Activated T-cell treated with anti-CD3 and anti-CD28 coated beads, Interleukin-2, amount 50 U/mL, for 4 hours (primary cell): ENCODE results near the gene HJV. TPM values are rescaled to one million over a fixed set of nuclear protein-coding genes. Genes with fewer than 3 reads are reported as not detected.
"Not testable (repeated sequence)": the region's sequence is repeated elsewhere in the genome, so short reads cannot be mapped to it uniquely, and the experiment has no call there.

Source experiments
- ATAC-seq, 2 donors: fragments of 200-7000 bp; cut with Tn5 transposase; one replicate each; pipeline ENCODE4 v1.10.0; 2021
- DNase-seq: peaks from one replicate; pipeline ENCODE4 v3.0.0-alpha.2; 2020
- H3K27me3 Mint-ChIP-seq: one replicate; pipeline ENCODE4 v1.8.0; 2021; ENCODE audit warnings: low read depth, mixed read lengths
- H3K36me3 Mint-ChIP-seq: one replicate; pipeline ENCODE4 v1.8.0; 2022; ENCODE audit warnings: mixed read lengths; ENCODE audit not compliant: insufficient read depth
- H3K4me1 Mint-ChIP-seq: one replicate; pipeline ENCODE4 v1.8.0; 2021; ENCODE audit warnings: low read depth, mixed read lengths
- H3K4me3 Mint-ChIP-seq: one replicate; pipeline ENCODE4 v1.8.0; 2021; ENCODE audit warnings: mild to moderate bottlenecking, moderate library complexity, mixed read lengths
- H3K9me3 Mint-ChIP-seq: one replicate; pipeline ENCODE4 v1.8.0; 2021; ENCODE audit warnings: mixed read lengths
- total RNA-seq, 3 donors: library from RNA; stranded (reverse); gene quantifications; one replicate each; pipeline ENCODE4 v1.2.1, GENCODE V29; 2021

Gene HJV, protein sequence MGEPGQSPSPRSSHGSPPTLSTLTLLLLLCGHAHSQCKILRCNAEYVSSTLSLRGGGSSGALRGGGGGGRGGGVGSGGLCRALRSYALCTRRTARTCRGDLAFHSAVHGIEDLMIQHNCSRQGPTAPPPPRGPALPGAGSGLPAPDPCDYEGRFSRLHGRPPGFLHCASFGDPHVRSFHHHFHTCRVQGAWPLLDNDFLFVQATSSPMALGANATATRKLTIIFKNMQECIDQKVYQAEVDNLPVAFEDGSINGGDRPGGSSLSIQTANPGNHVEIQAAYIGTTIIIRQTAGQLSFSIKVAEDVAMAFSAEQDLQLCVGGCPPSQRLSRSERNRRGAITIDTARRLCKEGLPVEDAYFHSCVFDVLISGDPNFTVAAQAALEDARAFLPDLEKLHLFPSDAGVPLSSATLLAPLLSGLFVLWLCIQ
- not detected for total RNA-seq

DNA sequence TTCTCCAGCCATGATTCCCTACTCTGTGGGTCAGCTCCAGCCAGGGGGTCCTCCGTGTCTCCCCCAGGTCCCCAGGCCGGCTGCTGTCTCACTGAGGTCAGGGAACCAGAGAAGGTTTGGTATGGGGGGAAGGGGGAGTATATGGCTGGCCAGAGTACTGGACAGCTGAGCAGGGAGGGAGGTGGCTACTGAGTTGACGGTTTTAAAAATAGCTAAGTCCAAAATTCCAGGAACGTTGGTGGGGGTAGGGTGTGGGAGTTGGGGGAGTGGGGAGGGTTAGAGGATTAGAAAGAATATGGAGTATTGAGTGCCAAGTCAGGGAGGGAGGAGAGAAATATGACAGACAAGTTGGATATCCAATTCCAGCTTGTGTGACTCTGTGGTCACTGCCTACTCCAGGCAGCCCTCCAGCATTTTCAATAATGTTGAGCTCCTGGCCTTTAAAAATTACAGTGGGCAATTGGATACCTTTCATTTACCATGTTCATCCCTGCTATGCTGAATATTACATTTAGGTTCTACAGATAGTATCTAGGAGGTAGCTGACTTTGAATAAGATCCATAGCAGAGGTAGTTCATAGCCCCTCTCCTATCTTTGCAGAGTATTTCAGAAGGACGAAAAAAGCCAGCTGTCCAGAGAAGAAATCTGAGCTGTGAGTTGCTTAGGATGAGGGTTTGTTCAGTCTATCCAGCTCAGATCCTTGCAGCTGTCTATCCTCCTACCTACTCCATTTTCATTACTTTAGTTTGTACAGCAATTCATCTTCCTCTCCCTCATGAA is at the start of gene HJV:
TSS of gene HJV (minus strand) at position 114 of the 781 bp plus-strand sequence. CDS start 1,504 bp downstream, outside the sequence.
- no peaks in the 10 kb centered on the region for H3K9me3 Mint-ChIP-seq
- H3K4me1 Mint-ChIP-seq = peaks cover 8% of the 10 kb centered on the region
- no peaks in the 10 kb centered on the region for H3K36me3 Mint-ChIP-seq
- no peak within 1 kb of the TSS for H3K4me3 Mint-ChIP-seq
- ATAC-seq = no peak
- peaks cover 45% of the 10 kb centered on the region for H3K27me3 Mint-ChIP-seq
- DNase-seq = no peak

DNA sequence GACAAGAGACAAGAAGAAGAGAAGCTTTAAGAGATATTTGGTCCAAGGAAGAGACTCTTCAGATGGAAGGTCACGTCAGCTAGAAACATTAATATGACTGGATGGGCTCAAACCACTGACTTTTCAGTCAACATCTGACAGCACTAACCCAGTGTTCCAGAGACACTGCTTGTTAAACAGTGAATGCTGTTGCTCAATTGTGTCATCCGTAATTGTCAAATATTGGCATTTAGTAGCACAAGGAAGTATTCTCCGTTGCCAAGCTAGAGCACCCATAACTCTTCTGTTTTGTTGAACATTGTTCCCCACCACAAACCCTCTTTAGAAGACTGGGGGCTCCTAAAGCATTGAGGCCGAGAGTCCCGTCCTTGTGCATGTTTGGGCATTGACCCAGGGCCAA is 37.6 kb upstream of the HJV start:
- not testable (repeated sequence) for DNase-seq, H3K4me3 Mint-ChIP-seq, H3K9me3 Mint-ChIP-seq, ATAC-seq, H3K36me3 Mint-ChIP-seq, H3K27me3 Mint-ChIP-seq, H3K4me1 Mint-ChIP-seq

DNA sequence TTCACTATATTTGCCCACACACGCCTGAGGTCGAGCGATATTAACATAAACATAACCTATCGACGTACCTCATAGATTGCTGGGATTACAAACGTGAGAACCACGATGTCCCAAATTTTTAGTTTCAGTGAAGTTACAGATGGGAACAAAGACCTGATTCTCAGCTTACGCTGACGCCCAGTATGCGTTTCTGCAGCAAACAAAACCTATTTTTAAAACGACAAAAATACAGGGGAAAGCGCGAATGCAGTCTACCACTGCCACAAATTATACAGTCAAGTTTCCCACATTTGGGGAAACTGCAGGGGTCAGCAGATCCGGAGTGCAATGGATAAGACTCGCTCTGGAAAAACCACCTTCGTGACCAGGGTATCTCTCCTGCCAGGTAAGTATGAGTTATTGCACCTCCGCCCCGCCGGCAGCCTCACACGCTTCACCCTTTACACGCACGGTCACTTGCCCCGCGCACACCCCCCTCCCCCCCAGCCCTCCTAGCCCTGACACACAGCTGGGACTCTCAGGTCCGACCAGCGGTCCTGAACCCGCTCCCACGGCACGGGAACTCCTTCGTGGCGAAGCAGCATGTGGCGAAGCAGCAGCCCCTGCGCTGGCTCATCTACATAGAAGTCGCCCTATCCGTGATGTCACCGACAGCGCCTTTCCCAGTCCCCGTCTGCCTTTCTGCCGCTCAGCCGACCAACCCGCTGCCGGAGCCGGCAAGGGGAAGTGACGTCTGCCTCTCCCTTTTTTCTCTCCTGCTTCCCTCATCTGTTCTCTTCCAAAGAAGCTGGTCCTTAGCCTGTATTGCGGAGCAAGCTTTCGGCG is 30.5 kb upstream of the HJV start:
- DNase-seq (peak; percentile 61), ATAC-seq (peak; percentile 87 to 92)
- H3K4me1 Mint-ChIP-seq = peaks cover 17% of the 10 kb centered on the region
- H3K27me3 Mint-ChIP-seq, H3K9me3 Mint-ChIP-seq, H3K36me3 Mint-ChIP-seq: not testable (repeated sequence)
- H3K4me3 Mint-ChIP-seq = peak overlapping the region; percentile 81

DNA sequence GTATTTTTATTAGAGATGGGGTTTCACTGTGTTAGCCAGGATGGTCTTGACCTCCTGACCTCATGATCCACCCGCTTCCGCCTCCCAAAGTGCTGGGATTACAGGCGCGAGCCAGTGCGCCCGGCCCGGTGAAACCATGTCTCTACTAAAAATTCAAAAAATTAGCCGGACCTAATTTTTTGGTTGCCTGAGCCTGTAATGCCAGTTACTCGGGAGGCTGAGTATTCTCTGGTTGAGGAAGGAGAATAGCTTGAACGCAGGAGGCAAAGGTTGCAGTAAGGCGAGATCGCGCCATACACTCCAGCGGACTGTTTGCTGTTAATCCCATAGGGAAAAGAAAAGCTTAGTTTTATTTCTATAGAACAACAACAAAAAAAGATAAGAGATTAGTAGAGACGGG is 29.9 kb upstream of the HJV start:
- no peaks in the 10 kb centered on the region for H3K9me3 Mint-ChIP-seq
- peaks cover 17% of the 10 kb centered on the region for H3K4me1 Mint-ChIP-seq
- peak overlapping the region; percentile 81 for H3K4me3 Mint-ChIP-seq
- no peak for DNase-seq
- no peaks in the 10 kb centered on the region for H3K27me3 Mint-ChIP-seq
- H3K36me3 Mint-ChIP-seq = no peaks in the 10 kb centered on the region
- no peak for ATAC-seq

DNA sequence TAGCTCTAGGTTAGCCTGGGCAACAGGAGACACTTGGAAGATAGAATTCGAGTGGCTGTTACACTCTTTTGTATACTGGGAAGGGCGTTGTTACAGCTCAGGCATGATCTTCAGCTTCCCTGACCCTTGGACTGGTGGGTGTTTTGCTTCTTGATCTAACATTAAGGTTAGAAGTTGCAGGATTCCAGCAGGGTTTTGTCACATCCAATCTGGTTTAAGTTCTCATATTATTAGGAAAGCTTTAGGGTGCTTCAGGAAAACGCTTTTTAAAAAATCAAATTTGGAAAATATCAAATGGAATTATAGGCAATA is 29.1 kb upstream of the HJV start:
- not testable (repeated sequence) for DNase-seq, H3K36me3 Mint-ChIP-seq, ATAC-seq, H3K4me3 Mint-ChIP-seq, H3K9me3 Mint-ChIP-seq, H3K27me3 Mint-ChIP-seq
- H3K4me1 Mint-ChIP-seq = peaks cover 17% of the 10 kb centered on the region

DNA sequence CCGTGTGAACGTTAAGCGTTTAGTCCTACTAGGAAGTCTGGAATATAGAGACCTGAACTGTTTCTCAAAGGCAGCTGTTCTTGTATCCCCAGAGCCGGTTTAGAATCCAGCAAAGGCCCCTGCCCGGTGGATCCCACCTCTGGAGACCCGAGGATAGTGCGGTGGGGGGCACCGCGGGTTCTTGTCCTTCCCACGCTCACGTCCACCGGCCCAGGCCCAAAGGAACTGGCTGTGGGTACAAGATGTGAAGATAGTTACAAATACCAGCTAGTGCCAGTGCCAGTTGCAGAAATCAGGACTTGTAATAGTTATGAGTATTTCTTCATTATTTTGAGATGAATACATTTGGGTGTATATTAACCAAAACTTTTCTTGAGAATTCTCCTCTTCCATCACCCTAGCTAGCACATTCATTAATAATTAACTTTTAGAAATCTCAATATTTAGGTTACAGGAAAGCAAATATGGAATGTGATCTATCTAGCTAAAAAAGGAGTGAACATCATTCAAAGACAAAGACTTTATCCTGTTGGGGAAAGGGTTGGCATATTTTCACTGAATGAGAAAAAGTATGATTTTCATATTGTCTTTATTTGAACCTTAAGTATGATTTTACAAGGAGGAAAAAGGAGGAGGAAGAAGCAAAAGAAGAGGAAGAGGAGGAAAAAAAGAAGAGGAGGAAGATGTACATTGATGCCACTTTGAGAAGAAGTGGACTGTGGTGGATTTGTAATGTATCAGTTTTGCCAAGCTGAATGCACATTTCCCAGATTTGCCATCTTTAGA is 28.5 kb upstream of the HJV start:
- H3K27me3 Mint-ChIP-seq, ATAC-seq, H3K9me3 Mint-ChIP-seq, H3K36me3 Mint-ChIP-seq, H3K4me3 Mint-ChIP-seq, DNase-seq: not testable (repeated sequence)
- H3K4me1 Mint-ChIP-seq = peaks cover 17% of the 10 kb centered on the region

DNA sequence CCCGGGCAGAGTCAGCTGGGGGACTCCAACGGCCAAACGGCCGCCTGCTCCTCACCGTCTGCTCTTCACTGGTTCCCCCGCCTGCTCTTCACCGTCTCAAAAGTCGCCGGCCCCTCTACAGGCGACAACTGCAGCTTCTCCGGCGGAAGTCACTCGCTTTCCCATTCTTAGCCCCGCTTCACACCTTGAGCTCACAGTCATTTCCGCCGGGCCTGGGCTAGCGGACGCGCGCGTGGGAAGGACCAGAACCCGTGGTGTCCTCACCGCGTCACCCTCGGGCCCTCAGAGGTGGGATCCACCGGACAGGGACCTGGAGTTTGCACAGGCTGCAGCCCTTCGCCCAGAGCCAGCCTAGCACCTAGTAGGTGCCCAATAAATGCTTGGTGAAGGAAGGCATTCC is 27.9 kb upstream of the HJV start:
- H3K4me1 Mint-ChIP-seq = peaks cover 17% of the 10 kb centered on the region
- H3K9me3 Mint-ChIP-seq = no peaks in the 10 kb centered on the region
- no peaks in the 10 kb centered on the region for H3K27me3 Mint-ChIP-seq
- no peaks in the 10 kb centered on the region for H3K36me3 Mint-ChIP-seq
- H3K4me3 Mint-ChIP-seq = no peak overlapping the region
- ATAC-seq (no peak), DNase-seq (no peak)

DNA sequence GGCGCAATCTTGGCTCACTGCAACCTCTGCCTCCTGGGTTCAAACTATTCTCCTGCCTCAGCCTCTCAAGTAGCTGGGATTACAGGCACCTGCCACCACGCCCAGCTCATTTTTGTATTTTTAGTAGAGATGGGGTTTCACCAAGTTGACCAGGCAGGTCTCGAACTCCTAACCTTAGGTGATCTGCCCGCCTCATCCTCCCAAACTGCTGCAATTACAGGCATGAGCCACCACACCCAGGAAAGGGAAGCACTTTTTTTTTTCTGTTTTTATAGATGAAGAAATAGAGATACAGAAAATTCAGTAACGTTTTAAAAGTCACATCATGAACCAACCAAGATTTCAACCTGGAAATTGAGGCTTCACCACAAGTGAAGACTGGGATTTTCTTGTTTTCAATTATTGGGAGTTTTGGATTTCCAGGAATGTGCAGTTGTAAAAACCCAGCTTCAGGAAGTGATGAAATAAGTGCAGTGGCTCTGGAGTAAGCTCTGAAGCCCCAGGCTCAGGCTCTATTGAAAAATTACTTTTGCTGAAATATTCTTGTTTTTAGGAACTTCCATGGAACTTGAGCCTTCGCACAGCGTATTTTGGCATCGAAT is 27.1 kb upstream of the HJV start:
- not testable (repeated sequence) for H3K9me3 Mint-ChIP-seq, H3K36me3 Mint-ChIP-seq, H3K4me3 Mint-ChIP-seq, DNase-seq, ATAC-seq, H3K27me3 Mint-ChIP-seq
- peaks cover 17% of the 10 kb centered on the region for H3K4me1 Mint-ChIP-seq

DNA sequence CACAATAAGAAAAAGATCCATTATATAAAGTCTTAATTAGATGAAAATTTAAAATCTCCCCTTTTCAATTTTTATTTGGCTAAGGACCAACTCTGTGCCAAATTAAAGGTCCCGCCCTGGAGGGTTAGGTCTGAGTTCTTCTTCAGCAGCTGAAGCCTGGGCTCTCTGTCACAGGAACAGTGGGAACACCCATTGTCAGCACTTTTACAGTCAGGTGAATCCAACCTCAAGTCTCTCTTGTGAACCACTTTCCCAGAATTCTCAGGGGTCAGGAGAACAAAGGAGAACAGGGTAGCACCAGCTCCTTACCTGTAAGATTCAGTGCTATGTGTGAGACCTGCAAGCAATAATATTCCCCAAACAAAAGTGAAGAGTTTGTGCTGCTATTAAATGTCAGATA is 25.1 kb upstream of the HJV start:
- no peak overlapping the region for H3K4me3 Mint-ChIP-seq
- DNase-seq (no peak), ATAC-seq (no peak)
- H3K9me3 Mint-ChIP-seq = no peaks in the 10 kb centered on the region
- no peaks in the 10 kb centered on the region for H3K27me3 Mint-ChIP-seq
- peaks cover 15% of the 10 kb centered on the region for H3K4me1 Mint-ChIP-seq
- H3K36me3 Mint-ChIP-seq = no peaks in the 10 kb centered on the region

DNA sequence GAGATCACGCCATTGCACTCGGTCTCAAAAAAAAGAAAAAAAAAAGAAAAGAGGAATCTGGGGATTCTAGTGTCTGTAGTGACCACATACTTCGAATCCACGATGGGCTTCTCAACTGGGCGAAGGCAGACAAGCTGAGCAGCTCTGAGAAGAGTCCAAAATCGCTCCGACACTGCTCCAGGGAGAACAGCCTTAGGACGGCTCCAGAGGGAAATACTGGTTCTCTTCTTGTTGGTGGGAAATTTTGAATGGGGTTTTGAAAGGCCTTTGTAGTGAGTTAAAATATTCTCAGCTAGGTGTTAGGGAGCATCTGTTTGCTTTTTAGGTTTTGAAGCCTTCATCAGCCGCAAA is 18.3 kb upstream of the HJV start:
- peaks cover 2% of the 10 kb centered on the region for H3K9me3 Mint-ChIP-seq
- DNase-seq = no peak
- no peak overlapping the region for H3K4me3 Mint-ChIP-seq
- H3K4me1 Mint-ChIP-seq = peaks cover 27% of the 10 kb centered on the region
- H3K36me3 Mint-ChIP-seq = no peaks in the 10 kb centered on the region
- peaks cover 11% of the 10 kb centered on the region for H3K27me3 Mint-ChIP-seq
- ATAC-seq = no peak

DNA sequence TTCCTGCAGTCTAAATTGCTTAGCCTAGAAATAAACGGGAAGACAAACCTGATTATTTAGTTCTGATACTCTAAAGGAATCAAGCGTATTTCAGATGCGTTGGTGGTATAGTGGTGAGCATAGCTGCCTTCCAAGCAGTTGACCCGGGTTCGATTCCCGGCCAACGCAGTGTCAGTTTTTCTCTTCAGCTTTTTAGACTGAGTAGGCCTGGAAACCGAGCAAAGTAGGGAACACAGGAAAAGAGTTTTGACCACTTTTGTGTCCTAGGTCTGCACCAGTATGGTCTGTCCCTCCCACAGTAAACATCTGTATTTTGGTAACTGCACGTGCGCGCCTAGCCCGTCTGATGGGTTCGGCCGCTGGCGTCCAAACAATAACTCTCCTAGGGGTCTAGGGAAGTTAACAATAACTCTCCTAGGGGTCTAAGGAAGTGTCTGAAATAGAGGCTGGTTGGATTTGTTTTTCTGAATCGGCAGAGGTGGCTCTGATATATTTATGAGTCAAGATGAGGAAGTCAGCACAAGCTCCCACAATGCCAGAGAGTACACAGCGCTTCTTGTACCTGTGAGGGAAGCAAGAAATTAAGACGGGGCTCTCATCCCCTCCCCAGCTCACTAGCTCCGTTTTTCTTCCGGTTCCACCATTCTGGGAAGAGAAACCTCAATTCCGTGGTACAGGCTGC is 15.6 kb upstream of the HJV start:
- Mint-ChIP-seq H3K9me3 (peaks cover 2% of the 10 kb centered on the region), H3K36me3 (no peaks in the 10 kb centered on the region), H3K4me1 (peaks cover 32% of the 10 kb centered on the region), H3K4me3 (peak overlapping the region; percentile 96), H3K27me3 (peaks cover 11% of the 10 kb centered on the region)
- ATAC-seq = peak; percentile 55
- DNase-seq = peak; percentile 72

DNA sequence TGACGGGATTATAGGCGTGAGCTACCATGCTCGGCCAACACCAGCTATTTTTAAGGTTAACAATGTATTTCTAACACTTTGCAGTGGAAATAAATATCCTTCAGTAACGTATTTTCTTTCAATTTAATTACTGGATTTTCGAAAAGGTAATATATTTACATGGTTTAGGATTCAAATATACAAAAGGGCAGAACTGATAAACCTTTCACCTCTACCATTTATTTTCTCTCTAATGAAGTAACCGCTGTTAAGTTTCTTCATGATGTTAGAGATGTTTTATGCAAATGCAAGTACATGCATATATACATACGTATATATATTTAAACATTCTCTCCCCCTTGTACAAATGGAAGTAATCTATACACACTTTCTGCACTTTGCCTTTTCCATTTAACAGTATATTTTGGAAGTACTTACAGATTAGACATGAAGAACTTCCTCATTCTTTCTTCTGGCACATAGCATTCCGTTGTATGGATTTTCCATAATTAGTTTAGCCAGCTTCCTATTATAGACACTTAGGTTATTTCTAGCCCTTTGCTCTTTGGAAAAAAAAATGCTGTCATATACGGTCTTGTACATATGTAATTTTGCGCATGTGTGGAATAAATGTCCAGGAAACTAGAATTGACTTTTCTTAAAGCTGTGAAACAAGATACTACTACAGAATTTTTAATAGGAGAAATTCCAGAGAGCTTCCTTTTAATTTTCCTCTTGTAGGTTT is 14.9 kb upstream of the HJV start:
- H3K27me3 Mint-ChIP-seq = peaks cover 16% of the 10 kb centered on the region

DNA sequence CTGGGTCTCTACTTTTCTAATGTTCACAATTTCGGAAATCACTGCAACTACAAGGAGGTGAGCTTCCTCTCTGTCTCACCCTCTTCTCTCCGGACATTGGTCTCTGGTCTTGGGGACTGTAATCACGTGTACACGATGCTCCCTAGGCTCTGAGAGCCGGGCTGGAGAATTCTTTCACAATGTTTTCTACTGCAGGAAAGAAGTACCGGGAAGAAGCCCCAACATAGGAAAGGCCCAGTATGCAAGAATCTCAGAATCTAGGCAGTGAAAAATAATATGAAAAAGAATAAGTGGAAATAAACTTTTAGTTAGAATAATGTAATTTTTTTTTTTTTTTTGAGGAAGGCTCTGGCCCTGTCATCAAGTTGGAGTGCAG is 13.5 kb upstream of the HJV start:
- ATAC-seq (no peak), DNase-seq (no peak)
- Mint-ChIP-seq H3K36me3 (no peaks in the 10 kb centered on the region), H3K9me3 (peaks cover 2% of the 10 kb centered on the region), H3K4me1 (peaks cover 32% of the 10 kb centered on the region), H3K4me3 (peak overlapping the region; percentile 80), H3K27me3 (peaks cover 18% of the 10 kb centered on the region)

More for the DNA sequence above, 14.9 kb upstream of the HJV start:
- no peak for DNase-seq
- Mint-ChIP-seq H3K4me3 (peak overlapping the region; percentile 96), H3K36me3 (no peaks in the 10 kb centered on the region), H3K4me1 (peaks cover 32% of the 10 kb centered on the region), H3K9me3 (peaks cover 2% of the 10 kb centered on the region)
- ATAC-seq = no peak
